Hepatocyte (in vitro differentiated cells): ENCODE data around the gene AUTS2. TPM values are rescaled to one million over a fixed set of nuclear protein-coding genes. Genes with fewer than 3 reads are reported as not detected.
A peak's percentile ranks its signal among the peaks of the same experiment; 100 is the strongest.

Experiments
- DNase-seq: peaks from one replicate; pipeline ENCODE4 v3.0.0-alpha.2; 2016; ENCODE audit warnings: low spot score
- H2AFZ ChIP-seq: fragments of 200-600 bp; sonication (generic); 2 replicates; pipeline ENCODE4 v1.6.0; 2016; ENCODE audit warnings: antibody characterized with exemption, mild to moderate bottlenecking
- H3K27ac ChIP-seq: fragments of 200-600 bp; sonication (generic); 2 replicates; pipeline ENCODE4 v1.5.1; 2016; ENCODE audit warnings: mild to moderate bottlenecking
- H3K27me3 ChIP-seq: fragments of 200-600 bp; sonication (generic); 2 replicates; pipeline ENCODE4 v1.6.1; 2016
- H3K36me3 ChIP-seq: fragments of 200-600 bp; sonication (generic); replicated peaks from 2 replicates; pipeline ENCODE4 v1.5.1; 2016; ENCODE audit warnings: low read depth; ENCODE audit not compliant: insufficient read depth
- H3K4me1 ChIP-seq: fragments of 200-600 bp; sonication (generic); 2 replicates; pipeline ENCODE4 v1.5.1; 2016; ENCODE audit warnings: mild to moderate bottlenecking, moderate library complexity; ENCODE audit not compliant: insufficient read depth
- H3K4me2 ChIP-seq: fragments of 200-600 bp; sonication (generic); 2 replicates; pipeline ENCODE4 v1.6.0; 2016
- H3K4me3 ChIP-seq: fragments of 200-600 bp; sonication (generic); 2 replicates; pipeline ENCODE4 v1.5.1; 2016; ENCODE audit warnings: mild to moderate bottlenecking
- H3K79me2 ChIP-seq: fragments of 200-600 bp; sonication (generic); 2 replicates; pipeline ENCODE4 v1.6.0; 2017; ENCODE audit warnings: mild to moderate bottlenecking
- H3K9me2 ChIP-seq: fragments of 200-600 bp; sonication (generic); replicated peaks from 2 replicates; pipeline ENCODE4 v1.6.0; 2017; ENCODE audit warnings: mild to moderate bottlenecking; ENCODE audit not compliant: insufficient read depth
- H3K9me3 ChIP-seq: fragments of 200-600 bp; sonication (generic); 2 replicates; pipeline ENCODE4 v1.5.1; 2016; ENCODE audit warnings: low read depth, mild to moderate bottlenecking
- H4K20me1 ChIP-seq: fragments of 200-600 bp; sonication (generic); 2 replicates; pipeline ENCODE4 v1.6.0; 2016; ENCODE audit warnings: mild to moderate bottlenecking; ENCODE audit not compliant: insufficient read depth, poor library complexity, severe bottlenecking
- CTCF ChIP-seq: fragments of 200-600 bp; sonication (generic); IDR thresholded peaks from 2 replicates; pipeline ENCODE4 v1.5.1; 2016; ENCODE audit warnings: antibody characterized with exemption, mild to moderate bottlenecking; ENCODE audit not compliant: poor library complexity
- EZH2 ChIP-seq: fragments of 200-600 bp; sonication (generic); IDR thresholded peaks from 2 replicates; pipeline ENCODE4 v1.6.1; 2016; ENCODE audit warnings: antibody characterized with exemption, mild to moderate bottlenecking, borderline replicate concordance
- EZH2phosphoT487 ChIP-seq: fragments of 200-600 bp; sonication (generic); IDR thresholded peaks from one replicate; pipeline ENCODE4 v1.6.1; 2018; ENCODE audit warnings: antibody characterized with exemption, mild to moderate bottlenecking, low read depth, moderate library complexity; ENCODE audit not compliant: unreplicated experiment, severe bottlenecking
- WGBS: methylation state at CpG from one replicate; pipeline ENCODE4 v1.1.6; 2016; ENCODE audit warnings: low lambda C conversion rate; ENCODE audit errors: missing lambda C conversion rate; 5-methylcytosine and 5-hydroxymethylcytosine counted together
- polyA plus RNA-seq: library from polyadenylated mRNA; unstranded; fragments of >200 nt; fragmentation: Nextera tagmentation; extraction: Ambion mirVana; gene quantifications from 2 replicates; pipeline ENCODE4 v1.2.1, GENCODE V29; 2016
- total RNA-seq: library from RNA; depleted of rRNA; stranded (reverse); fragments of >200 nt; gene quantifications from 2 replicates; pipeline ENCODE4 v1.2.3, GENCODE V29; 2014

Gene AUTS2
- total and polyA plus RNA-seq, 2 experiments from 2014 or later, result 34.4 to 40.9 TPM

GRCh38 chr7:70635633-70636032 is 1037.4 kb downstream of the AUTS2 start:
- H3K9me3 ChIP-seq, result no peaks in the 10 kb centered on the region
- no peak overlapping the region for H3K4me2 ChIP-seq
- 92% methylated on average over 1 of the region's 1 CpG for WGBS
- no peak overlapping the region for H2AFZ ChIP-seq
- H3K27ac ChIP-seq, result no peak overlapping the region
- H3K9me2 ChIP-seq, result no peaks in the 10 kb centered on the region
- no peak for DNase-seq
- H3K79me2 ChIP-seq, result no peaks in the 10 kb centered on the region
- no peak for TF ChIP-seq CTCF
- TF ChIP-seq EZH2, result no peak
- no peak for TF ChIP-seq EZH2phosphoT487
- H3K27me3 ChIP-seq, result no peaks in the 10 kb centered on the region
- H3K4me3 ChIP-seq, result no peak overlapping the region
- H3K4me1 ChIP-seq, result peaks cover 20% of the 10 kb centered on the region
- H4K20me1 ChIP-seq, result no peaks in the 10 kb centered on the region
- no peaks in the 10 kb centered on the region for H3K36me3 ChIP-seq

DNA sequence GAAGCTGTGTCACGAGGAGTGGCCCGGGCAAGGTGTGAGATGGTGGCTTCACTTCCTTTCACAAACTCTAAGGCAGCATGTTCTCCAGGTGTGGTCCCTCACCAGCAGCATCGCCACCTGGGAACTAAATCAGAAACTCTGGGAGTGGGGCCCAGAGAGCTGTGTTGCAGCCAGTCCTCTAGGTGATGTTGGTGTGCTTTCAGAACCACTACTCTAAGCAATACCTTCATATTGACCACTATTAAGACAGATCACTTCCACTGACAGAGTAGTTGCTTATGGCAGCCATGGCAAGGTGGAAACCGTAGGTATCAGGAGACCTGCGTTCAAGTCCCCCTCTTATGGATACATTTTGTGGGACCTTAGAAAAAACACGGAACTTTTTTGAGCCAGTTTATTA is 1037.9 kb downstream of the AUTS2 start:
- Histone ChIP-seq H3K4me3 (no peak overlapping the region), H3K27ac (no peak overlapping the region), H3K36me3 (no peaks in the 10 kb centered on the region), H3K27me3 (no peaks in the 10 kb centered on the region), H3K9me2 (no peaks in the 10 kb centered on the region), H3K79me2 (no peaks in the 10 kb centered on the region), H3K9me3 (no peaks in the 10 kb centered on the region), H4K20me1 (no peaks in the 10 kb centered on the region), H2AFZ (no peak overlapping the region), H3K4me1 (peaks cover 20% of the 10 kb centered on the region), H3K4me2 (no peak overlapping the region)
- 98% methylated on average over 6 of the region's 6 CpGs for WGBS
- no peak for DNase-seq
- no peak for TF ChIP-seq EZH2phosphoT487
- TF ChIP-seq CTCF, result no peak
- TF ChIP-seq EZH2, result no peak

GRCh38 chr7:70637726-70638125 is 1039.5 kb downstream of the AUTS2 start:
- Histone ChIP-seq H3K36me3 (no peaks in the 10 kb centered on the region), H3K9me3 (no peaks in the 10 kb centered on the region), H3K27ac (no peak overlapping the region), H3K4me1 (peaks cover 16% of the 10 kb centered on the region), H4K20me1 (no peaks in the 10 kb centered on the region), H3K27me3 (no peaks in the 10 kb centered on the region), H3K4me2 (peak overlapping the region; percentile 48), H2AFZ (no peak overlapping the region), H3K79me2 (no peaks in the 10 kb centered on the region), H3K9me2 (no peaks in the 10 kb centered on the region), H3K4me3 (no peak overlapping the region)
- 37% methylated on average over 1 of the region's 1 CpG for WGBS
- TF ChIP-seq EZH2 (no peak), EZH2phosphoT487 (no peak), CTCF (no peak)
- no peak for DNase-seq
